ENCODE data around the gene LRRN2. TPM values are rescaled to one million over a fixed set of nuclear protein-coding genes. Genes with fewer than 3 reads are reported as not detected.

Gene LRRN2
- total and polyA plus RNA-seq, 8 donors: 0.43 to 4.1 (median 1.0) TPM; not detected in 2

DNA sequence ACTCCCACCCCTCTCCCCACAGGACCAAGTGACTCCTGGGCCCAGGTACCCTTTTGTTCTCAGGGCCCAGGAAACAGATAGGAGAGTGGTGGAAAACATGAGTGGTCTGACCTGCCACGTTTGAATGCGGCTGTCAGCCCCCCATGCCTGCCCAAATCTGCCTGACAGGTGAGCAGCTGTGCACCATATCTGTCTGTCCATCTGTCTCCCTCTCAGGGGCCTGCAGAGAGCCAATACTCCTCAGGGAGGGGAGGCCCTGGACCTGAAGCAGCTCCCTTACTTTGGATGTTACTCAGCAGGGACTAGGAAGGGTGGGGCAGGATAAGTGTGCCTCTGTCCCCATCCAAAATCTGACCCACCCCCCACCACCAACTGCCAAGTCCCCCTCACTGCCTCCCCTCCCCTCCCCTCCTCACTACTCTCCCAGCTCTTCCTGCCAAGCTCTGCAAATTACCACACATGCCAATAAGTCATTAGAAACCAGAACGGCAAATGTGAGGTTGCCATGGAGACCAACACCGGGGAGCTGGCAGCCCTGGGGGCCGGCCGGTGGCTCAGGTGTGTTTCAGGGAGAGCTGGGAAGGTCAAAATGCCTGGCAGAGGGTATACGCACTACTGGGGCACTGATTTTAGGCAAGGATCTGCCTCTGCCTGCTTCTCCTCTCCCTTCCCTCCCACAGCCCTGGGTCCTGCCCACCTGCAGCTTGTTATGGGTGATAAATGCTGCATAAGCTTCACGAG, 11.5 kb downstream of the LRRN2 start:
- Histone ChIP-seq H3K27me3 (peaks cover 0 to 22% (median 2%) of the 10 kb centered on the region in 3 donors), H3K27ac (no peak overlapping the region), H3K4me3 (no peak overlapping the region), H3K9me3 (no peaks in the 10 kb centered on the region), H3K36me3 (no peaks in the 10 kb centered on the region), H3K4me1 (peaks cover 0 to 13% (median 0%) of the 10 kb centered on the region in 4 donors)
- 20 to 34% (median 28%) methylated on average over 8 of the region's 8 CpGs for WGBS, 5 donors
- intact Hi-C loops (cut with DNase I; ENCODE audit: low total_unique reads): no loop called here
- TF ChIP-seq POLR2A (IDR thresholded peaks at IDR 0.05) (no peak), POLR2AphosphoS5 (IDR thresholded peaks at IDR 0.05) (no peak), EP300 (IDR thresholded peaks at IDR 0.05) (no peak)
- TF ChIP-seq, protein P1, sequence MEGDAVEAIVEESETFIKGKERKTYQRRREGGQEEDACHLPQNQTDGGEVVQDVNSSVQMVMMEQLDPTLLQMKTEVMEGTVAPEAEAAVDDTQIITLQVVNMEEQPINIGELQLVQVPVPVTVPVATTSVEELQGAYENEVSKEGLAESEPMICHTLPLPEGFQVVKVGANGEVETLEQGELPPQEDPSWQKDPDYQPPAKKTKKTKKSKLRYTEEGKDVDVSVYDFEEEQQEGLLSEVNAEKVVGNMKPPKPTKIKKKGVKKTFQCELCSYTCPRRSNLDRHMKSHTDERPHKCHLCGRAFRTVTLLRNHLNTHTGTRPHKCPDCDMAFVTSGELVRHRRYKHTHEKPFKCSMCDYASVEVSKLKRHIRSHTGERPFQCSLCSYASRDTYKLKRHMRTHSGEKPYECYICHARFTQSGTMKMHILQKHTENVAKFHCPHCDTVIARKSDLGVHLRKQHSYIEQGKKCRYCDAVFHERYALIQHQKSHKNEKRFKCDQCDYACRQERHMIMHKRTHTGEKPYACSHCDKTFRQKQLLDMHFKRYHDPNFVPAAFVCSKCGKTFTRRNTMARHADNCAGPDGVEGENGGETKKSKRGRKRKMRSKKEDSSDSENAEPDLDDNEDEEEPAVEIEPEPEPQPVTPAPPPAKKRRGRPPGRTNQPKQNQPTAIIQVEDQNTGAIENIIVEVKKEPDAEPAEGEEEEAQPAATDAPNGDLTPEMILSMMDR (IDR thresholded peaks at IDR 0.05): no peak
- DNase-seq: peak in 1 of 2 donors; percentile 64

DNA sequence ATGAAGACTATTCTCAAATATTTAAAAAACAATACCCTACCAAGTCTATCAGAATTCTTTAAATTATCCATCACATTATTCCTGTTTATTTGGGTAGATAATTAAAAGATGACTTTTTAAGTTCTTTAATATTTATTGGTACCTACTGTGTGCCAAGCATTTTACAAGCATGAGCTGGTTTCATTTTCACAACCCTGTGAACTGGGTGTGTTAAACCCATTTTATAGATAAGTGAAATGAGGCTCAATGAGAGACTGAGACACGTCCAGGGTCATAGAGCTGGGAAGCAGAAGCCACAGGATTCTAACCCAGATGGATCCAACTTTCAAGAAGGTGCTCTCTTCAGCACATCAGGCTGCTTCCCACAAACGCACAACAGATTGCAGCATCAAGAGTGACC, 12.3 kb downstream of the LRRN2 start:
- no peak for DNase-seq
- no peaks in the 10 kb centered on the region for H3K9me3 ChIP-seq
- TF ChIP-seq POLR2A (IDR thresholded peaks at IDR 0.05) (no peak), EP300 (IDR thresholded peaks at IDR 0.05) (no peak), POLR2AphosphoS5 (IDR thresholded peaks at IDR 0.05) (no peak)
- TF ChIP-seq, protein P1 (IDR thresholded peaks at IDR 0.05): no peak
- 79 to 86% (median 82%) methylated on average over 2 of the region's 2 CpGs for WGBS, 5 donors
- H3K4me3 ChIP-seq: no peak overlapping the region
- peaks cover 0 to 18% (median 2%) of the 10 kb centered on the region in 3 donors for H3K27me3 ChIP-seq
- intact Hi-C loops (cut with DNase I; ENCODE audit: low total_unique reads): no loop called here
- H3K27ac ChIP-seq: no peak overlapping the region
- peaks cover 0 to 13% (median 0%) of the 10 kb centered on the region in 4 donors for H3K4me1 ChIP-seq
- no peaks in the 10 kb centered on the region for H3K36me3 ChIP-seq

DNA sequence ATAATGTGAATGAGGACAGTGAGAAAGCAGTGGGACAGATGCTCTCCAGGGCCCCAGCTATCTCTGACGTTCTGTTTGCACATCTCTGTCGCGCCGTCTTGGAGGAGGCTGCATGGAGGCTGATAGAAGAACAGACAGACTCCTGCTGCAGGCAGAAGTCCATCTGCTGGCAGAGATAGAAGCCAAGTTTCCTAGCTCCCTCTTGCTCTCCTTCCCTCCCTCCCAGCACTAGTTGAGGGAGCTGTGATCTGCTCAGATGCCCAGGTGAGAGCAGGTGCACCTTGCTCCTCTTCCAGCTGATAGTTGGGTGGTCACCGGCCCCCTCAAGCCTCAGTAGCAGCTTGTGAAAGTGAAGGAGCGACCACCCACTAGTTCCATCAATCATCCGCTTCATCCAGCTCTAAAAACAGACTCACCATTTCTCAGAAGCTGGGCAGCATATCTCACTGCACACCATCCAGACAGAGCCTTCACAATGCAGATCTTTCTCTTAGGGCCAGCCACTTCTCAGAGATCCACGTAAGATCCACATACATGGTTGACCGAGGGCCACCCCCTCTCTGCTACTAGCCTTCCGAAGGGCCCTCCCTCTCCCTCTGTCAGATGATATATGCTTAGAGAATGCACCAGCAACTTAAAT, 12.9 kb downstream of the LRRN2 start:
- Histone ChIP-seq H3K27ac (no peak overlapping the region), H3K36me3 (no peaks in the 10 kb centered on the region), H3K27me3 (peaks cover 0 to 15% (median 0%) of the 10 kb centered on the region in 3 donors), H3K9me3 (no peaks in the 10 kb centered on the region), H3K4me3 (no peak overlapping the region), H3K4me1 (peaks cover 0 to 13% (median 0%) of the 10 kb centered on the region in 4 donors)
- 57 to 69% (median 65%) methylated on average over 10 of the region's 10 CpGs for WGBS, 5 donors
- peak in 1 of 2 donors; percentile 38 for DNase-seq
- intact Hi-C loops (cut with DNase I; ENCODE audit: low total_unique reads): no loop called here
- TF ChIP-seq POLR2A (IDR thresholded peaks at IDR 0.05) (no peak), EP300 (IDR thresholded peaks at IDR 0.05) (no peak), POLR2AphosphoS5 (IDR thresholded peaks at IDR 0.05) (no peak)
- TF ChIP-seq, protein P1 (IDR thresholded peaks at IDR 0.05): no peak

DNA sequence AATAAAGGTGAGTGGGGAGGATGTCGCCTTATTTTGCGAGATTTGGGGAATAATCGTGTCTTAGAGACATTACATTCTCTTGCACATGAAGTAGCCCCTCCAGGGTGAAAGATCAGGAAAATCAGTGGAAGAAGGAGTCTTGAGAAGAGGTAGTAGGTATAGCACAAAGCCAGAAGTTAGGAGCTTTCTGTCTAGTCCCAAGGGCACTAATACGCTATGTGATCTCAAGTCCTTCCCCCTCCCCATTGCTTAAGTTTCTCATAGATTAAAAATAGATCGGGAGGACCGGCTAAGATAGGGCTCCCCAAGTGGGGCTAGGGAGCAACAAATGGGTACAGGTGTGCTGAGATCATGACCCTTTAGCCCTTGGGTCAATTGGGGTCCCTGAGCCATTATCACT, 13.5 kb downstream of the LRRN2 start:
- Histone ChIP-seq H3K36me3 (no peaks in the 10 kb centered on the region), H3K4me3 (no peak overlapping the region), H3K27me3 (peaks cover 0 to 10% (median 0%) of the 10 kb centered on the region in 3 donors), H3K4me1 (peaks cover 0 to 13% (median 0%) of the 10 kb centered on the region in 4 donors), H3K9me3 (no peaks in the 10 kb centered on the region), H3K27ac (no peak overlapping the region)
- intact Hi-C loops (cut with DNase I; ENCODE audit: low total_unique reads): no loop called here
- no peak for DNase-seq
- WGBS, 5 donors: 76 to 89% (median 85%) methylated on average over 6 of the region's 6 CpGs
- no peak for TF ChIP-seq POLR2A (IDR thresholded peaks at IDR 0.05)
- TF ChIP-seq EP300 (IDR thresholded peaks at IDR 0.05): no peak
- no peak for TF ChIP-seq POLR2AphosphoS5 (IDR thresholded peaks at IDR 0.05)
- TF ChIP-seq, protein P1 (IDR thresholded peaks at IDR 0.05): no peak

Data from stomach (tissue), 9 donors.